Measurements from ENCODE around the gene C2CD2.

C2CD2 gene

GRCh38 chr21:41929248-41929647, 24.6 kb downstream of the C2CD2 start:
- DNase-seq, result no peak

DNA sequence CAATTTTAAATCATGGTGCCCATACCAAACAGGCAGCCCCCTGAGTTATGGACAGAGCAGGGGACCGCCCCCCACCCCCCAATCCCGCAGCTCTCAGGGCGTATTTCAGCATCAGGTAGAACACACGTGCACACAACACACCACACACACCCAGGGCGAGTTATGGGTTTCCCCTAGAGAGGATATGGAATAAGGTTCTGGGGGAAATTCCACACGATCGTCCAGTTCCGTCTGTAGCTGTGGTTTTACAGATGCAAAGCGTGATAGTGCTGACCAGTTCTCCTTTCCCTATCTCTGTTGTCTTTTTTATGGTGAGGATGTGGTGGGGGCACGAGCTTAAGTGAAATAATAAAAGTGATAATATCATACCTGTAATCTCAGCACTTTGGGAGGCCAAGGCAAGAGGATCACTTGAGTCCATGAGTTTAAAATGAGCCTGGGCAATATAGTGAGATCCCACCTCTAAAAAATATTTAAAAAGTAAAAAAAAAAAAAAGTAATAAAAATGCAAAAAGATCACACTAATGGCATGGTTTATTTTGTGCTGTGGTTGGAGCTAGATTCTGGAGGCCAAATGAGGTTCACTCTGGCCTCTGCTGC, 25.1 kb downstream of the C2CD2 start:
- DNase-seq, result peak; percentile 86 to 89

GRCh38 chr21:41927727-41928409, 25.9 kb downstream of the C2CD2 start:
- peak; percentile 64 to 75 for DNase-seq

- DNase-seq, result no peak
Observed at GRCh38 chr21:41926807-41927171, 27.0 kb downstream of the C2CD2 start.

DNA sequence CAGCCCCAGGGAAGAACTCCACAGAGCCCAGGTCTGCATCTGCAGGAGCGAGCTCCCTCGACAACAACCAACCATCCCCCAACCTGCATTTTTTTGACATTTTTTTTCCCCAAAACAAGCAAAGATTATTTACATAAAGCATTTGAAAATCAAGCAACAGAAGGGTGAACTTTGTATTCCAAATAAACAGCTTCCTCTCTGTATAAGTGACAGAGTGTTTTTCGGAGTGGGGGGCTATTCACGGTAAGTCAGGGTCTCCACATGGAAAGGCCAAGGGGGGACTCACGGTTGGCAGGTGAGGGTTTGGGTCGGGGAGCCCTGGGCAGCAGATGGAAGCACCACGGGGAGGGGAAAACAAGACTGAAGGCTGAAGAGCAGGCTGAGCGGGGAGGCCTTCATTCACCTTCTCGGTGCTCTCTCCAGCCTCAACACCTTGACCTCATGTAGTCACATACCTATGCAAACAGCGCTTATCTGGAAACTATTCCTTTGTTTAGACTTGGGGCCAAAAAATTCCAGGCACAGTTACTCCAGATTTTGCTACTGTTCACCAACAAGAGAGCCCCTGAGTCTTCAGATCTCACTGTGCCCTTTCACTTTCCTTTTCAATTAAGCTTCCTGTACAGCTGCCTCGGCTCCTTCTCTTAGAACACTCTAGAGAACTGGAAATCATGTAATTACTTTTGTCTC, 27.6 kb downstream of the C2CD2 start:
- peak; percentile 53 to 65 for DNase-seq

GRCh38 chr21:41925767-41926116, 28.1 kb downstream of the C2CD2 start:
- peak in 1 of 2 donors; percentile 17 for DNase-seq

- no peak for DNase-seq
Observed at GRCh38 chr21:41924368-41924754, 29.5 kb downstream of the C2CD2 start.

GRCh38 chr21:41923631-41924367, 30.0 kb downstream of the C2CD2 start:
- no peak for DNase-seq

DNA sequence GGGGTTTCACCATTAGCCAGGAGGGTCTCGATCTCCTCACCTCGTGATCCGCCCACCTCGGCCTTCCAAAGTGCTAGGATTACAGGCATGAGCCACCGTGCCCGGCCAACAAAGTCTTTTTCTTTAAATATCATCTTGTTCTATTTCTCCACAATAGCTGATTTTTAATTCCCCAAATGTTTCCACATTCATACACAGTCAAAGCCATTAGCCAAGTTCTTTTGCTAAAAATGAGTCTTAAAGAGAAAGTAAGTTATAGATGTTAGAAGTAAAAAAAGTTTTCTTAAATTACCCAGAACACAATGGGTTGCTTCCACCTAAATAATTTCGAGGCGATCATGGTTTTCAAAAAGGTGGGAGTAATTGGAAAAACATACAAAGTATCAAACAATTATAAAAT, 30.6 kb downstream of the C2CD2 start:
- DNase-seq, result no peak

DNA sequence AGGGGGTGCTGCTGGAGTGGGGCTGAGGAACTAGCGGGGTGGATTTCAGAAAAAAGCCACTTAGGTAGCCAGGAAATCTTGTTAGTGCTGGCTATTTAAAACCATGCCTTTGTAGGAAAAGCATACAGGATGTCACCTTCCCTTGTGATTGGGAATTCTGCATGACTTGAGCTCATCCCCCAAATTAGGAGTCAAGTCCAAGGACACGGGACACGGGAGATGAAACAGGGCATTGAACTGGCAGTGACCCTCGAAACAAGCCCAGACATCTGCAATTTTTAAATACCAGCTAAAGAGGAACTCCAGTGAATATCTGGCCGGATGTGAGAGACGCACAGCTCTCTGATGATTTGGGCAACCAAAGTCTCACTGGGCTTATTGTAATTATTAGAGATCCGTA, 32.8 kb downstream of the C2CD2 start:
- DNase-seq, result peak in 1 of 2 donors; percentile 45

GRCh38 chr21:41920476-41920875, 33.3 kb downstream of the C2CD2 start:
- no peak for DNase-seq

- no peak for DNase-seq
Observed at GRCh38 chr21:41919666-41920398, 34.0 kb downstream of the C2CD2 start.

GRCh38 chr21:41918561-41919358, 35.1 kb downstream of the C2CD2 start:
- no peak for DNase-seq

- no peak for DNase-seq
Observed at GRCh38 chr21:41917531-41917930, 36.3 kb downstream of the C2CD2 start.

- no peak for DNase-seq
Observed at GRCh38 chr21:41916888-41917433, 36.9 kb downstream of the C2CD2 start.

DNA sequence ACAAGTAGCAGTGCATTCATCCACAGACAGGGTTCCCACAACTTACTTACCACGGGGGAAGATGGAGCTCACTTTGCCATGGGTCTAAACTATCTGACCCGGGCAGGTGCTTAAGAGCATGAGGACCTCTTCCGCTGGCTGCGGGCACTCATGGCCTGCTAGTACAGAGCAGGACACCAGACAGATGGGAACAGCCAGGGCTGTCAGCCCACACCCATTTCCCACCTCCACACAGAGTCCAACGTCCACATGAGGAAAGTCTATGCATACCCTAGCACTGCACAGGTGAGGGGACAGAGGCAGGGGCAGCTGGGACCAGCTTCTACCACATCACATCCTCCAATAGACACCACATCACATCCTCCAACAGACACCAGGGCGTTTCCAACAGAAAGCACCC, 38.9 kb downstream of the C2CD2 start:
- DNase-seq, result no peak

DNA sequence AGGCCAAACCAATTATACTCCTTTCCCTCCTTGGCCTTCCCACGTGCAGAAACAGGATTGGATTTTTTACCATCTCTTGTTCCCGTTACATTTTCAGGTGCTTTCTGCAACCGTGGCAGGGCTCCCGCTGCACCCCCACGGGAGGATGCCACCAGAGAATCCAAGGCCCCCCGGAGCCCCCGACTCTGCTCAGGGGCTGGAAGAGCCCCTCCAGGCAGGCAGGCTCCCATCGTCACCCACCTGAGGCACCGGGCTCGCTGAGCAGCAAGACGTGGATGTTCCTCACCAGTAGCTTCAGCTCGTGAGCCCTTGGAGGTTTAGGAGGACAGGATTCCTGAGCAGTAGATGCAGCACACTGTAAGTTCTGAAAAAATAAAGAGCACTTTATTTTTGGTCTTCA, 39.5 kb downstream of the C2CD2 start:
- no peak for DNase-seq

DNA sequence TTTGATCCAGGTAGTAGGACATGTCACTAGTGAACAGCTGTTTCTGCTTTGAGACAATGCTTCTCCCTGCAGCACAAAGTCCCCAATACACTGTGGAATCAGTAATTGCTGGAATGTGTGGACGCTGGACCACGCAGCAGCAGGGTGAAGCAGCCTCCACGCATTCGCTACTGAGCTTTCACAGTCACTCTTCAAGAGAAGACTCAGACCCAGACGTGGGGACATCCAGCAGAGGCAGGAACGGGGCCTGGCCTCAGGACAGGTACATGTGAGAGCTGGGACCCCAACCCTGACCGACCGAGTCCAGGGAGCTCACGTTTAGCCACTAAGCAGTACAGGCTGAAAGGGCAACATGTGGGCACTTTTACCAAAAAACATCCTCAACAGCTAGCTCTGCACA, 40.6 kb downstream of the C2CD2 start:
- no peak for DNase-seq

GRCh38 chr21:41908829-41909228, 45.0 kb downstream of the C2CD2 start:
- no peak for DNase-seq

GRCh38 chr21:41907496-41908258, 46.1 kb downstream of the C2CD2 start:
- no peak for DNase-seq

- DNase-seq, result no peak
Observed at GRCh38 chr21:41906770-41907169, 47.0 kb downstream of the C2CD2 start.

Measured in inflammatory macrophage treated with lipopolysaccharide for 1 hour (primary cell).